SU-DHL-6 (cell line): Measurements from ENCODE around the gene ARTN.

Experiments used
- H2AFZ ChIP-seq: fragments of 200-600 bp; sonication (generic); 2 replicates; pipeline ENCODE4 v1.6.1; 2014; ENCODE audit warnings: low read depth, mild to moderate bottlenecking, moderate library complexity, mixed read lengths, antibody characterized with exemption, low read length; ENCODE audit not compliant: severe bottlenecking
- H3F3A ChIP-seq: fragments of 200-600 bp; shearing (Covaris generic); 2 replicates; pipeline ENCODE4 v1.6.0; 2016; ENCODE audit warnings: antibody characterized with exemption, mild to moderate bottlenecking; ENCODE audit not compliant: insufficient read depth
- H3K27ac ChIP-seq: fragments of 200-600 bp; sonication (generic); 2 replicates; pipeline ENCODE4 v1.5.1; 2016; ENCODE audit warnings: low read depth, mild to moderate bottlenecking, low read length, moderate library complexity, mixed read lengths
- H3K27me3 ChIP-seq: fragments of 200-600 bp; sonication (generic), shearing (Covaris generic); 2 replicates; pipeline ENCODE4 v1.6.0; 2014; ENCODE audit warnings: mild to moderate bottlenecking, low read length
- H3K36me3 ChIP-seq: fragments of 200-600 bp; sonication (generic); 2 replicates; pipeline ENCODE4 v1.6.1; 2014; ENCODE audit warnings: mild to moderate bottlenecking, low read length, mixed read lengths
- H3K4me2 ChIP-seq: fragments of 300-600, 200-600 bp; shearing (Covaris generic), sonication (generic); 2 replicates; pipeline ENCODE4 v1.6.0; 2014; ENCODE audit warnings: low read length, low read depth, mild to moderate bottlenecking; ENCODE audit not compliant: poor library complexity, severe bottlenecking
- H3K4me3 ChIP-seq: fragments of 200-600 bp; sonication (generic); 2 replicates; pipeline ENCODE4 v1.5.1; 2014; ENCODE audit warnings: antibody characterized with exemption, low read length, mild to moderate bottlenecking, mixed read lengths; ENCODE audit not compliant: insufficient read depth, poor library complexity, severe bottlenecking
- H3K79me2 ChIP-seq: fragments of 200-600 bp; sonication (generic); 2 replicates; pipeline ENCODE4 v1.6.1; 2014; ENCODE audit warnings: mild to moderate bottlenecking, low read length, moderate library complexity; ENCODE audit not compliant: insufficient read depth
- H3K9ac ChIP-seq: fragments of 200-600 bp; sonication (generic); 2 replicates; pipeline ENCODE4 v1.7.0; 2014; ENCODE audit warnings: mild to moderate bottlenecking, low read length
- H3K9me2 ChIP-seq: fragments of 200-600 bp; sonication (generic); replicated peaks from 2 replicates; pipeline ENCODE4 v1.6.1; 2014; ENCODE audit warnings: low read length; ENCODE audit not compliant: insufficient read depth
- H3K9me3 ChIP-seq: fragments of 200-600 bp; sonication (generic); 2 replicates; pipeline ENCODE4 v1.6.1; 2014; ENCODE audit warnings: low read length, mixed read lengths; ENCODE audit not compliant: insufficient read depth
- H4K20me1 ChIP-seq: fragments of 200-600 bp; sonication (generic); 2 replicates; pipeline ENCODE4 v1.6.1; 2014; ENCODE audit warnings: low read depth, mild to moderate bottlenecking, antibody characterized with exemption, low read length, moderate library complexity, mixed read lengths
- EZH2phosphoT487 ChIP-seq: fragments of 200-600 bp; sonication (generic), shearing (Covaris generic); conservative IDR thresholded peaks from 2 replicates; pipeline ENCODE4 v1.6.1; 2018; ENCODE audit warnings: mild to moderate bottlenecking, antibody characterized with exemption, low read length, moderate library complexity, mixed read lengths
- TF ChIP-seq, protein P1 (sequence below): fragments of 200-600 bp; sonication (generic); IDR thresholded peaks from one replicate; pipeline ENCODE4 v1.5.1; 2017; ENCODE audit warnings: antibody characterized with exemption, mild to moderate bottlenecking, low read length, moderate library complexity; ENCODE audit not compliant: insufficient read depth, poor library complexity, severe bottlenecking

ARTN gene

DNA sequence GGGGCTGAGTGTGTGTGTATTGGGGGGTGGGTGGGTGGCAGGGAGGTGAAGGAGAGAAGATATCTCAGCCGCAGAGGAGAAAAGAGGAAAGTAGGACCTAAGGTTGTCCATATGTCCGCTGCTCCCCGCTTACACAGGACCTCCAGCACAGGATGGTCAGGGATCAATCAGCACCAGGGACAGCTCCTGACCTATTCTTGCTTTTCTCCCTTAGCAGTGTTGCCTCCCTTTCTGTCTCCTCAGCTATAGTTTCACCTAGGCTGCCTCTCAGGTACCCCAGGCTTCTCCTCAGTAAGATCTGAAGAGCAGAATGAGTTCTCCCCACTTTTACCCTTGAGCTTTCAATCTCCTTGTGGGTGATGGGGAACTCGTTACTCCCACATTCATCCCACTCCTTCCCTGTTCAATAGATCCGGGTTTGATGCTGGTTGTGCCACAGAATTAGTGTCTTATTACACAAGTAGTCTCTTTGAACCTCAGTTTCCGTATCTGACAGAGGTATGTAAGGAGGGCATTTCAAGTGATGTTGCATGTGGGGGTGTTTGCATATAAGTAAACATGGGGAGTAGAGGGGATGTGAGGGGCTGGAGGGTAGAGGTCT, 34.8 kb downstream of the ARTN start:
- Histone ChIP-seq H3K9ac (no peak overlapping the region), H3K4me2 (no peak overlapping the region), H3K9me2 (no peaks in the 10 kb centered on the region), H3F3A (peaks cover 4% of the 10 kb centered on the region), H3K27ac (no peak overlapping the region), H3K79me2 (peaks cover 15% of the 10 kb centered on the region), H3K36me3 (no peaks in the 10 kb centered on the region), H3K9me3 (no peaks in the 10 kb centered on the region), H2AFZ (no peak overlapping the region), H4K20me1 (no peaks in the 10 kb centered on the region), H3K27me3 (no peaks in the 10 kb centered on the region), H3K4me3 (no peak overlapping the region)
- TF ChIP-seq, protein P1, sequence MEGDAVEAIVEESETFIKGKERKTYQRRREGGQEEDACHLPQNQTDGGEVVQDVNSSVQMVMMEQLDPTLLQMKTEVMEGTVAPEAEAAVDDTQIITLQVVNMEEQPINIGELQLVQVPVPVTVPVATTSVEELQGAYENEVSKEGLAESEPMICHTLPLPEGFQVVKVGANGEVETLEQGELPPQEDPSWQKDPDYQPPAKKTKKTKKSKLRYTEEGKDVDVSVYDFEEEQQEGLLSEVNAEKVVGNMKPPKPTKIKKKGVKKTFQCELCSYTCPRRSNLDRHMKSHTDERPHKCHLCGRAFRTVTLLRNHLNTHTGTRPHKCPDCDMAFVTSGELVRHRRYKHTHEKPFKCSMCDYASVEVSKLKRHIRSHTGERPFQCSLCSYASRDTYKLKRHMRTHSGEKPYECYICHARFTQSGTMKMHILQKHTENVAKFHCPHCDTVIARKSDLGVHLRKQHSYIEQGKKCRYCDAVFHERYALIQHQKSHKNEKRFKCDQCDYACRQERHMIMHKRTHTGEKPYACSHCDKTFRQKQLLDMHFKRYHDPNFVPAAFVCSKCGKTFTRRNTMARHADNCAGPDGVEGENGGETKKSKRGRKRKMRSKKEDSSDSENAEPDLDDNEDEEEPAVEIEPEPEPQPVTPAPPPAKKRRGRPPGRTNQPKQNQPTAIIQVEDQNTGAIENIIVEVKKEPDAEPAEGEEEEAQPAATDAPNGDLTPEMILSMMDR, result no peak

DNA sequence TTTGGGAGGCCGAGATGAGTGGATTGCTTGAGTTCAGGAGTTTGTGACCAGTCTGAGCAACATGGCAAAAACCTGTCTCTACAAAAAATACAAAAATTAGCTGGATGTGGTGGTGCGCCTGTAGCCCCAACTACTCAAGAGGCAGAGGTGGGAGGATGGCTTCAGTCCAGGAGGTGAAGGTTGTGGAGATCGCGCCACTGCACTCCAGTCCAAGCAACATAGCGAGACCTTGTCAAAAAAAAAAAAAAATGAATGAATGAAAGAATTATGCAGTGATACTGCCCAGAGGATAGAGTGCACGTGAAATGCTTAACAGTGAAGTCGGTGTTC, 35.8 kb downstream of the ARTN start:
- peak overlapping the region; percentile 33 for H3K4me3 ChIP-seq

DNA sequence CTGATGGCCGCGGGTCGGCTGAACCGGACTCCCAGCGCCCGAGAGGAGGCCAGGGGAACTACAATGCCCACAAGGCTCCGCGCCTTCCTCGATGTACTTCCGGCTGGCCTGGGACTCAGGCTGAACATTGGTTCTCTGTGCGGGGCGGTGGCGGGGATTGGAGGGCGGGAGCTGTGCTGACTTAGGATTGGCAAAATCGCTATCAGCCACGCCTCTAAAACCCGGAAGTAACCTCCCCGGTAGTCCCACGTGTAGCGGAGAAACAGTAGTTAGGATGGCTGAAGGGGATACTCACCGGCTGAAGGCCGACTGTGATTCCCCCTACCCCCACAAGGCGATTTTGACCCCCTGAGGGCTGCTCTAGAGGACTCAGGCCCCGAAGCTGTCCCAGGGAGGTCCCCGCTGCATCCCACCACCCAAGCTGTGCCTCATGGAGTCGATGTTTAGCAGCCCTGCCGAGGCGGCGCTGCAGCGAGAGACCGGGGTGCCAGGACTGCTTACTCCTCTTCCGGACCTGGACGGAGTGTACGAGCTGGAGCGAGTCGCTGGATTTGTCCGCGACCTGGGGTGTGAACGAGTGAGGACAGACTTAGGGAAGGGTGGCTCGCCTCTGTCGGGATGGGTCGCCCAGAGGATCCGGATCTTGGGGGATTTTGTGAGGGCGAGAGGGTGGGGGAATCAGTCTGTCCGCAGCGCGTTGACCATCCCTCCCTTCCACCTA, 36.3 kb downstream of the ARTN start, which contains the start of gene DPH2:
DPH2 (plus strand) TSS at position 265 of the 721 bp plus-strand sequence; CDS start at position 431, 166 bp downstream.
- no peak within 1 kb of the TSS for H3K27ac ChIP-seq
- peak within 1 kb of the TSS; percentile 71 for H3K9ac ChIP-seq
- peaks cover 13% of the 10 kb centered on the region for H3F3A ChIP-seq
- H3K27me3 ChIP-seq, result no peaks in the 10 kb centered on the region
- H3K4me2 ChIP-seq, result peak within 1 kb of the TSS; percentile 75
- H3K79me2 ChIP-seq, result peaks cover 16% of the 10 kb centered on the region
- no peaks in the 10 kb centered on the region for H3K36me3 ChIP-seq
- H2AFZ ChIP-seq, result peak within 1 kb of the TSS; percentile 42
- no peaks in the 10 kb centered on the region for H3K9me2 ChIP-seq
- H3K9me3 ChIP-seq, result no peaks in the 10 kb centered on the region
- peak within 1 kb of the TSS; percentile 80 for H3K4me3 ChIP-seq
- H4K20me1 ChIP-seq, result no peaks in the 10 kb centered on the region
- TF ChIP-seq, protein P1, result no peak
- no peak for TF ChIP-seq EZH2phosphoT487

More for the DNA sequence above, 35.8 kb downstream of the ARTN start:
- Histone ChIP-seq H3K4me2 (peak overlapping the region; percentile 52), H3F3A (peaks cover 13% of the 10 kb centered on the region), H2AFZ (peak overlapping the region; percentile 42), H3K27ac (no peak overlapping the region), H3K9me2 (no peaks in the 10 kb centered on the region), H4K20me1 (no peaks in the 10 kb centered on the region), H3K79me2 (peaks cover 15% of the 10 kb centered on the region), H3K27me3 (no peaks in the 10 kb centered on the region), H3K9me3 (no peaks in the 10 kb centered on the region), H3K36me3 (no peaks in the 10 kb centered on the region), H3K9ac (no peak overlapping the region)
- TF ChIP-seq, protein P1, result no peak
- TF ChIP-seq EZH2phosphoT487, result no peak
